GM12878 (cell line): ENCODE results near the gene FAM114A2. TPM values are rescaled to one million over a fixed set of nuclear protein-coding genes. Genes with fewer than 3 reads are reported as not detected.

Experiments used
- ATAC-seq: fragments of 200-7000 bp; cut with Tn5 transposase; 3 replicates; pipeline ENCODE4 v1.9.1; 2020; ENCODE audit warnings: mild to moderate bottlenecking, moderate library complexity
- BruUV-seq: library from RNA; stranded (reverse); fragments of 400-500 nt; replicated peaks from 2 replicates; lab custom pipeline; 2021; lab: Mats Ljungman, UMichigan
- CTCF ChIA-PET: fragments of 300-600 bp; sonication (Branson Sonifier 250); formaldehyde crosslinking; extraction: SDS; loops from one replicate; lab custom pipeline; 2021; ENCODE audit warnings: inconsistent platforms; lab: Yijun Ruan, JAX
- POLR2A ChIA-PET: fragments of 350-600 bp; formaldehyde crosslinking; extraction: SDS; loops from one replicate; lab custom pipeline; 2021; ENCODE audit warnings: inconsistent platforms; lab: Charles Lee
- RAD21 ChIA-PET: fragments of 300-600 bp; sonication (Branson Sonifier 250); formaldehyde crosslinking; loops from one replicate; lab custom pipeline; 2023; ENCODE audit warnings: antibody characterized with exemption; ENCODE audit not compliant: unreplicated experiment; lab: Charles Lee
- SMC1A ChIA-PET: fragments of 300-600 bp; sonication (Branson Sonifier 250); formaldehyde crosslinking; loops from one replicate; lab custom pipeline; 2023; ENCODE audit not compliant: unreplicated experiment, uncharacterized antibody; lab: Charles Lee
- DNase-seq: peaks from one replicate; pipeline ENCODE4 v3.0.0-alpha.2; 2011; ENCODE audit warnings: low read depth, low spot score
- FAIRE-seq: peaks from 3 replicates; lab custom pipeline; 2011; peaks lifted over from hg19 to GRCh38; lab: Jason Lieb, UNC
- H2AFZ ChIP-seq: 2 replicates; pipeline ENCODE4 v1.6.0; 2011; ENCODE audit warnings: low read depth, low read length, control low read depth; ENCODE audit not compliant: control insufficient read depth
- H3K27ac ChIP-seq: 2 replicates; pipeline ENCODE4 v1.5.1; 2011; ENCODE audit warnings: control low read depth; ENCODE audit not compliant: control insufficient read depth, insufficient read depth
- H3K27me3 ChIP-seq, 2 experiments: replicated peaks in 1 of 2; 2 replicates each; pipeline versions ENCODE4 v1.6.0 to v1.6.1; 2011; ENCODE audit warnings: low read length in 1 of 2; ENCODE audit not compliant: control insufficient read depth in 2 of 2, insufficient read depth in 2 of 2
- H3K36me3 ChIP-seq, 2 experiments: 2 replicates each; pipeline ENCODE4 v1.5.1; 2011; ENCODE audit warnings: low read length in 1 of 2; ENCODE audit not compliant: control insufficient read depth in 2 of 2, insufficient read depth in 2 of 2
- H3K4me1 ChIP-seq: 2 replicates; pipeline ENCODE4 v1.6.1; 2011; ENCODE audit warnings: mild to moderate bottlenecking, low read length, moderate library complexity, mixed read lengths; ENCODE audit not compliant: control insufficient read depth, insufficient read depth
- H3K4me2 ChIP-seq: 2 replicates; pipeline ENCODE4 v1.6.0; 2011; ENCODE audit warnings: control low read depth; ENCODE audit not compliant: control insufficient read depth, insufficient read depth
- H3K4me3 ChIP-seq: fragments of 200-600 bp; sonication (generic); 2 replicates; pipeline ENCODE4 v1.5.1; 2016
- H3K79me2 ChIP-seq: 2 replicates; pipeline ENCODE4 v1.6.0; 2011; ENCODE audit warnings: low read length; ENCODE audit not compliant: control insufficient read depth, insufficient read depth
- H3K9ac ChIP-seq: 2 replicates; pipeline ENCODE4 v1.8.0; 2011; ENCODE audit warnings: low read length, control low read depth, mixed read lengths; ENCODE audit not compliant: control insufficient read depth, insufficient read depth
- H3K9me3 ChIP-seq: replicated peaks from 3 replicates; pipeline ENCODE4 v1.5.1; 2011; ENCODE audit warnings: mild to moderate bottlenecking, low read length; ENCODE audit not compliant: control insufficient read depth, insufficient read depth
- H4K20me1 ChIP-seq: 2 replicates; pipeline ENCODE4 v1.6.0; 2011; ENCODE audit not compliant: control insufficient read depth, insufficient read depth
- BCLAF1 ChIP-seq: fragments of 450-650 bp; IDR thresholded peaks from 2 replicates; pipeline ENCODE4 v1.6.1; 2017; ENCODE audit warnings: antibody characterized with exemption, mild to moderate bottlenecking, moderate library complexity
- EED ChIP-seq: sonication (generic); IDR thresholded peaks from 2 replicates; pipeline ENCODE4 v1.6.1; 2016; ENCODE audit warnings: antibody characterized with exemption, low read depth
- NBN ChIP-seq: fragments of 450-650 bp; IDR thresholded peaks from 2 replicates; pipeline ENCODE4 v1.6.1; 2016
- POLR2AphosphoS2 ChIP-seq: IDR thresholded peaks from 2 replicates; pipeline ENCODE4 v1.6.1; 2011; ENCODE audit warnings: low read depth, mild to moderate bottlenecking, low read length, improper control_type of control experiment, moderate library complexity
- SMC3 ChIP-seq: IDR thresholded peaks from 2 replicates; pipeline ENCODE4 v1.6.1; 2011; ENCODE audit warnings: low read length, improper control_type of control experiment, borderline replicate concordance
- SP1 ChIP-seq: IDR thresholded peaks from one replicate; pipeline ENCODE4 v1.6.1; 2011; ENCODE audit warnings: low read depth, low read length
- ZNF217 ChIP-seq: fragments of 450-650 bp; IDR thresholded peaks from 2 replicates; pipeline ENCODE4 v1.6.1; 2017; ENCODE audit warnings: antibody characterized with exemption, mild to moderate bottlenecking
- in situ Hi-C: fragments of 300-500 bp; cut with MboI; formaldehyde crosslinking; loops from 9 replicates; pipeline ENCODE4 v1.14.3; 2018; ENCODE audit warnings: mixed read lengths
- intact Hi-C: fragments of 100-400 bp; cut with micrococcal nuclease; formaldehyde crosslinking; loops from one replicate; pipeline ENCODE4 v1.14.2; 2022; ENCODE audit not compliant: unreplicated experiment
- polyA plus RNA-seq, 11 experiments: library from polyadenylated mRNA; depleted of rRNA in 4 of 11; unstranded in 6 of 11; stranded (reverse) in 5 of 11; fragments of >200 nt; fragmentation: Nextera tagmentation in 4 of 11; fragmentation: Illumina TruSeq in 1 of 11; extraction: Ambion mirVana in 4 of 11; extraction: Trizol in 1 of 11; gene quantifications; 1 replicate in 1 of 11; 2 replicates in 10 of 11; pipeline versions ENCODE4 v1.2.1 to v1.2.3, GENCODE V29; 2011 to 2016; ENCODE audit warnings: inconsistent platforms in 2 of 11, missing spikeins in 2 of 11, low read depth in 1 of 11
- total RNA-seq, 4 experiments: library from RNA; depleted of rRNA in 3 of 4; stranded (reverse); fragments of >200 nt in 3 of 4; fragmentation: Illumina TruSeq in 1 of 4; extraction: Trizol in 1 of 4; gene quantifications; 2 replicates each; pipeline versions ENCODE4 v1.2.1 to v1.2.3, GENCODE V29; 2013 to 2021

Gene FAM114A2
- total and polyA plus RNA-seq, 10 of the 15 experiments (the other 5 are each of a cell fraction or from before 2014, with no cell fraction given) = 16.8 to 32.8 (median 24.3) TPM

DNA sequence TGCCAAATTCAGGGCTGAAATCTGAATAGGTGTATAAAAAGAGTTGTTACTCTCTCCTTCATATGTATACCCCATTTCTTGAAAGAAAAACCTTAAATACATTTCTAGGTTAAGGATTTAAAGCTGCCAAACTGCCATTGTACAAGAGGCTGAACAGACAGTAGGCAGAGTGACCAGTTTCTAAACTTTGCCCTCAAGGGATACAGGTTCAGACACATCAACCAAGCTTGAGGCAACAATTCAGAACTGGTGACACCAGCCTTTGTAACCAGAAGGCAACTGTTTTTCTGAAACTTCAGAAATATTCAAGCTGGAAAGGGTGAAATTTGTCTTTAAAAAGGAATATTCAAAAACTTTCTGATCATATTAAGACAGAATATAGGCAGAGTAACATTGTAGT, 47.5 kb downstream of the FAM114A2 start:
- POLR2A ChIA-PET = no interaction called here
- no peaks in the 10 kb centered on the region for H3K9me3 ChIP-seq
- no peaks in the 10 kb centered on the region for H4K20me1 ChIP-seq
- in situ Hi-C loops (no loop called here), intact Hi-C loops (no loop called here)
- CTCF ChIA-PET = interaction anchor here (0.5 kb wide), 1 partner anchor 1011 kb away, joined by 3 read pairs; no protein-coding TSS in a partner anchor
- SMC1A ChIA-PET = interaction anchor here (0.9 to 1.1 kb wide), 2 partner anchors 14 to 84 kb away, joined by 3 read pairs; no protein-coding TSS in a partner anchor
- no peak overlapping the region for H3K4me3 ChIP-seq
- no peaks in the 10 kb centered on the region for H3K79me2 ChIP-seq
- FAIRE-seq = no peak
- no peak overlapping the region for H2AFZ ChIP-seq
- TF ChIP-seq SMC3 (no peak), NBN (no peak), SP1 (no peak), POLR2AphosphoS2 (no peak), ZNF217 (no peak), EED (no peak), BCLAF1 (no peak)
- no peaks in the 10 kb centered on the region for H3K4me1 ChIP-seq
- BruUV-seq = no TSS peak
- H3K27ac ChIP-seq = no peak overlapping the region
- DNase-seq = no peak
- no peak for ATAC-seq
- no peaks in the 10 kb centered on the region for H3K36me3 ChIP-seq
- no peak overlapping the region for H3K4me2 ChIP-seq
- no peaks in the 10 kb centered on the region for H3K27me3 ChIP-seq
- no peak overlapping the region for H3K9ac ChIP-seq
- RAD21 ChIA-PET = no interaction called here
